ENCODE measurements around the gene B3GALNT2.

The B3GALNT2 gene

DNA sequence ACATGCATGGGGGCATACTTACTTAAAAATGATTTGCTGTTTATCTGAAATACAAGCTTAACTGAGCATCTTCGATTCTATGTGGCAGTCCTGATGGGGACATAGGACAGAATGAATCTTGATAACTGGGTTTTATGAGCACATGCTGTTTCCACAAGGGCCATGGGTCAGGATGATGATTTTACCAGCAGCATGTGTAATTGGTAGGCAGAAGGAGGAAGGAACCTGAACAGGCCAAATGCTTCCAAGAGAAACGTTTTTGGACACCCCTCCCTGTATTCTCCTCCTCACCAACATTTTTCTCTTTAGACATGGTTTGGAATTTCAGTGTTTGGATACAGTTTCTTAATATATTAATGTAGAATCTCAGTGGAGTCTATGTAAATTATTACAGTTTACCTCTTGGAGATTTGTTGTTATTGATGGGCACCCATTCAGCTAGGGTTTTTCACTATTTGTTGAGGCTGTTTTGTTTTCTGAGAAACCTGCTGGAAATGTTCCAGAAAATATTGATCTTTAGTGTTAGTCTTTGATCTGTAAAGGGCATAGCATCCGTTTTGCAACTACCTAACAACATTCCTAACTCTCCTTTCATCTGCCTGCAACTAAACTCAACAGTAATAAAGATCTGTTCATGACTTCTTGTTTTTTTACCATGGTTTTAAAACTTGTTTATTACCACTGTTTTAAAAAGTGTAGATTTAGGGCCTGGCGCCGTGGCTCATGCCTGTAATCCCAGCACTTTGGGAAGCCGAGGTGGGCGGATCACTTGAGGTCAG lies 95.0 kb downstream of the B3GALNT2 start:
- 0 out of 2 replicates have a peak, but pooled peaks cover 3% of the 10 kb centered on the region for H3K79me2 ChIP-seq (ENCODE audit: insufficient read depth, low read length)
- H3F3A ChIP-seq (ENCODE audit: insufficient read depth): peaks cover under 1% of the 10 kb centered on the region
- no peak overlapping the region for H2AFZ ChIP-seq (ENCODE audit: low read depth, low read length, severe bottlenecking)
- no peak overlapping the region for H3K4me3 ChIP-seq (ENCODE audit: insufficient read depth, low read length, poor library complexity, severe bottlenecking)
- TF ChIP-seq, protein P1, sequence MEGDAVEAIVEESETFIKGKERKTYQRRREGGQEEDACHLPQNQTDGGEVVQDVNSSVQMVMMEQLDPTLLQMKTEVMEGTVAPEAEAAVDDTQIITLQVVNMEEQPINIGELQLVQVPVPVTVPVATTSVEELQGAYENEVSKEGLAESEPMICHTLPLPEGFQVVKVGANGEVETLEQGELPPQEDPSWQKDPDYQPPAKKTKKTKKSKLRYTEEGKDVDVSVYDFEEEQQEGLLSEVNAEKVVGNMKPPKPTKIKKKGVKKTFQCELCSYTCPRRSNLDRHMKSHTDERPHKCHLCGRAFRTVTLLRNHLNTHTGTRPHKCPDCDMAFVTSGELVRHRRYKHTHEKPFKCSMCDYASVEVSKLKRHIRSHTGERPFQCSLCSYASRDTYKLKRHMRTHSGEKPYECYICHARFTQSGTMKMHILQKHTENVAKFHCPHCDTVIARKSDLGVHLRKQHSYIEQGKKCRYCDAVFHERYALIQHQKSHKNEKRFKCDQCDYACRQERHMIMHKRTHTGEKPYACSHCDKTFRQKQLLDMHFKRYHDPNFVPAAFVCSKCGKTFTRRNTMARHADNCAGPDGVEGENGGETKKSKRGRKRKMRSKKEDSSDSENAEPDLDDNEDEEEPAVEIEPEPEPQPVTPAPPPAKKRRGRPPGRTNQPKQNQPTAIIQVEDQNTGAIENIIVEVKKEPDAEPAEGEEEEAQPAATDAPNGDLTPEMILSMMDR (IDR thresholded peaks at IDR 0.05; ENCODE audit: insufficient read depth, low read length, poor library complexity, severe bottlenecking): no peak
- no peak for TF ChIP-seq EZH2phosphoT487 (conservative IDR thresholded peaks at IDR 0.05; ENCODE audit: low read length)
- no peaks in the 10 kb centered on the region for H3K27me3 ChIP-seq (ENCODE audit: low read length)
- no peaks in the 10 kb centered on the region for H4K20me1 ChIP-seq (ENCODE audit: low read depth, low read length)
- no peaks in the 10 kb centered on the region for H3K36me3 ChIP-seq (ENCODE audit: low read length)
- H3K27ac ChIP-seq (ENCODE audit: low read depth, low read length): no peak overlapping the region
- H3K9ac ChIP-seq (ENCODE audit: low read length): no peak overlapping the region
- H3K4me2 ChIP-seq (ENCODE audit: low read depth, low read length, poor library complexity, severe bottlenecking): no peak overlapping the region
- H3K9me2 ChIP-seq (replicated peaks; ENCODE audit: insufficient read depth, low read length): no peaks in the 10 kb centered on the region
- no peaks in the 10 kb centered on the region for H3K9me3 ChIP-seq (ENCODE audit: insufficient read depth, low read length)

DNA sequence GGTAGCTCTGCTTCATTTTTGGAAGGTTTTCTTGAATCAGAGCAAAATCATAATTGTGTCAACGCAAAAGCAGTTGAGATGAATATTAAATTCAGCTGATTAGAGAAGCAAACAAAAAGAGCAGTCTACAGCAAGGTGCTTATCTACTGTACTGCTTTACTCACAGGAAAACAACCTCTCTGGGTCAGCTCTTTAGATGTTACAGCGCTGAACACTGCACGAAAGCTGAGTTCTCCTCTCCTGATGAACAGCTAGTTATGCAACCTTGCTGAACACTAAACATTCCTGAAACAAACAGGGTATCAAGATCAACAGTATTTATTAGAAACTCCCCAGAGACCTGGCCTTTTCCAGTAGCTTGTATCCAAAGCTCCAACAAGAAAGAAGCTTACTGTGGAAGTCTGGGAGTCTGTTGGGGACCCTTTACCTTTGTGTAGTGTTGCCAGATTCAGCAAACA lies 95.7 kb downstream of the B3GALNT2 start:
- Histone ChIP-seq H3K9me3 (ENCODE audit: insufficient read depth, low read length) (no peaks in the 10 kb centered on the region), H3K4me2 (ENCODE audit: low read depth, low read length, poor library complexity, severe bottlenecking) (no peak overlapping the region), H3K4me3 (ENCODE audit: insufficient read depth, low read length, poor library complexity, severe bottlenecking) (no peak overlapping the region)

DNA sequence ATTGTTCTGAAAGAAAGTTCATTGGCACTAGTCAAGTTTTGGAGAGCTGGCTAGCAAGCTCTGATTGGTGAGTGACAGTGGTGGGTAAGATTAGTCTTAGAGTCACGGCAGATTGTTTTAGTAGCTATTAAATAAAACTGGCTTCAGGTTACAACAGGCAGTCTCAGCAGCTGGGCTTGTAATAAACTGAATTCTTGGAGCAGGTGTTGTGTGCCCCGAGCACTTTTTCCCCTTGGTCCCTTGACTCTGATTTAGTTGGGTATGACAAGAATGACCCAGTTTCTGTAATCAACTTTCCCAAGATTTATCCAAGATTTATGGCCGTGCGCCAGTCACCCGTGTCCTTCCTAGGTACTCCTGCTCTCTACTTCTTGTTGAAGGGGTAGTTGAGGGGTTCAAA lies 96.8 kb downstream of the B3GALNT2 start:
- no peak overlapping the region for H3K9ac ChIP-seq (ENCODE audit: low read length)
- no peaks in the 10 kb centered on the region for H3K27me3 ChIP-seq (ENCODE audit: low read length)
- no peaks in the 10 kb centered on the region for H3K9me3 ChIP-seq (ENCODE audit: insufficient read depth, low read length)
- H3K4me3 ChIP-seq (ENCODE audit: insufficient read depth, low read length, poor library complexity, severe bottlenecking): no peak overlapping the region
- no peaks in the 10 kb centered on the region for H4K20me1 ChIP-seq (ENCODE audit: low read depth, low read length)
- no peak overlapping the region for H2AFZ ChIP-seq (ENCODE audit: low read depth, low read length, severe bottlenecking)
- no peak overlapping the region for H3K4me2 ChIP-seq (ENCODE audit: low read depth, low read length, poor library complexity, severe bottlenecking)
- H3F3A ChIP-seq (ENCODE audit: insufficient read depth): no peaks in the 10 kb centered on the region
- H3K9me2 ChIP-seq (replicated peaks; ENCODE audit: insufficient read depth, low read length): no peaks in the 10 kb centered on the region
- 0 out of 2 replicates have a peak, but pooled peaks cover 3% of the 10 kb centered on the region for H3K79me2 ChIP-seq (ENCODE audit: insufficient read depth, low read length)
- no peaks in the 10 kb centered on the region for H3K36me3 ChIP-seq (ENCODE audit: low read length)
- H3K27ac ChIP-seq (ENCODE audit: low read depth, low read length): no peak overlapping the region
- TF ChIP-seq EZH2phosphoT487 (conservative IDR thresholded peaks at IDR 0.05; ENCODE audit: low read length): no peak
- TF ChIP-seq, protein P1 (IDR thresholded peaks at IDR 0.05; ENCODE audit: insufficient read depth, low read length, poor library complexity, severe bottlenecking): no peak

More for the DNA sequence above, 95.7 kb downstream of the B3GALNT2 start:
- Histone ChIP-seq H3F3A (ENCODE audit: insufficient read depth) (no peaks in the 10 kb centered on the region), H3K9ac (ENCODE audit: low read length) (no peak overlapping the region), H3K27me3 (ENCODE audit: low read length) (no peaks in the 10 kb centered on the region), H3K79me2 (ENCODE audit: insufficient read depth, low read length) (0 out of 2 replicates have a peak, but pooled peaks cover 3% of the 10 kb centered on the region), H3K9me2 (replicated peaks; ENCODE audit: insufficient read depth, low read length) (no peaks in the 10 kb centered on the region), H3K27ac (ENCODE audit: low read depth, low read length) (no peak overlapping the region), H2AFZ (ENCODE audit: low read depth, low read length, severe bottlenecking) (no peak overlapping the region), H4K20me1 (ENCODE audit: low read depth, low read length) (no peaks in the 10 kb centered on the region), H3K36me3 (ENCODE audit: low read length) (no peaks in the 10 kb centered on the region)
- no peak for TF ChIP-seq EZH2phosphoT487 (conservative IDR thresholded peaks at IDR 0.05; ENCODE audit: low read length)
- TF ChIP-seq, protein P1 (IDR thresholded peaks at IDR 0.05; ENCODE audit: insufficient read depth, low read length, poor library complexity, severe bottlenecking): no peak
